Fibroblast of lung (primary cell): ENCODE data around the gene SERBP1. TPM values are rescaled to one million over a fixed set of nuclear protein-coding genes. Genes with fewer than 3 reads are reported as not detected.

Experiments used
- DNase-seq, 2 donors: peaks; one replicate each; pipeline versions ENCODE4 v3.0.0 to v3.0.0-alpha.2; 2010; ENCODE audit warnings: low read depth in 2 of 2
- H2AFZ ChIP-seq: 2 replicates; pipeline ENCODE4 v1.5.1; 2012; ENCODE audit warnings: low read length, control low read depth, inconsistent platforms
- H3K27ac ChIP-seq: 2 replicates; pipeline ENCODE4 v1.5.1; 2011; ENCODE audit warnings: low read length, control low read depth; ENCODE audit not compliant: insufficient read depth
- H3K27me3 ChIP-seq: 2 replicates; pipeline ENCODE4 v1.5.1; 2011; ENCODE audit warnings: mild to moderate bottlenecking, low read length; ENCODE audit not compliant: control insufficient read depth, insufficient read depth
- H3K36me3 ChIP-seq: 2 replicates; pipeline ENCODE4 v1.5.1; 2011; ENCODE audit warnings: low read length; ENCODE audit not compliant: control insufficient read depth, insufficient read depth
- H3K4me1 ChIP-seq: 2 replicates; pipeline ENCODE4 v1.5.1; 2011; ENCODE audit warnings: low read length; ENCODE audit not compliant: control insufficient read depth, insufficient read depth; ENCODE audit errors: extremely low read depth
- H3K4me2 ChIP-seq: 2 replicates; pipeline ENCODE4 v1.5.1; 2011; ENCODE audit warnings: low read length, control low read depth; ENCODE audit not compliant: insufficient read depth; ENCODE audit errors: extremely low read depth
- H3K4me3 ChIP-seq, 4 experiments: fragments of 200-600 bp in 1 of 4; sonication (generic) in 1 of 4; replicated peaks in 1 of 4; 2 replicates each; pipeline ENCODE4 v1.5.1; 2011 to 2016; ENCODE audit warnings: low read length in 4 of 4, low read depth in 3 of 4, mild to moderate bottlenecking in 3 of 4, control low read depth in 2 of 4, inconsistent platforms in 1 of 4, mixed read lengths in 1 of 4; ENCODE audit not compliant: insufficient read depth in 1 of 4; ENCODE audit errors: control extremely low read depth in 1 of 4
- H3K79me2 ChIP-seq: 2 replicates; pipeline ENCODE4 v1.5.1; 2012; ENCODE audit warnings: mild to moderate bottlenecking, low read length, inconsistent platforms; ENCODE audit not compliant: control insufficient read depth, insufficient read depth
- H3K9ac ChIP-seq: 2 replicates; pipeline ENCODE4 v1.5.1; 2011; ENCODE audit warnings: mild to moderate bottlenecking, low read length, control low read depth; ENCODE audit not compliant: insufficient read depth
- H3K9me3 ChIP-seq: 2 replicates; pipeline ENCODE4 v1.5.1; 2012; ENCODE audit warnings: low read depth, low read length; ENCODE audit not compliant: control insufficient read depth, insufficient read depth
- H4K20me1 ChIP-seq: 2 replicates; pipeline ENCODE4 v1.5.1; 2011; ENCODE audit warnings: low read length; ENCODE audit not compliant: control insufficient read depth, insufficient read depth; ENCODE audit errors: extremely low read depth
- EZH2 ChIP-seq: IDR thresholded peaks from 2 replicates; pipeline ENCODE4 v1.5.1; 2012; ENCODE audit warnings: low read length, control low read depth, mild to moderate bottlenecking; ENCODE audit errors: missing control alignments
- polyA plus RNA-seq, 2 donors: library from polyadenylated mRNA; depleted of rRNA in 1 of 2; stranded (reverse) in 1 of 2; unstranded in 1 of 2; fragments of >200 nt; gene quantifications; 2 replicates each; pipeline ENCODE4 v1.2.1, GENCODE V29; 2011 to 2012; ENCODE audit warnings: missing spikeins in 1 of 2
- total RNA-seq: library from RNA; depleted of rRNA; stranded (reverse); fragments of >200 nt; gene quantifications from 2 replicates; pipeline ENCODE4 v1.2.1, GENCODE V29; 2014
- TF ChIP-seq, protein P1 (sequence below), 2 donors: IDR thresholded peaks in 1 of 2; conservative IDR thresholded peaks in 1 of 2; 1 replicate in 1 of 2; 2 replicates in 1 of 2; pipeline ENCODE4 v1.5.1; 2011 to 2012; ENCODE audit warnings: low read length in 2 of 2, control low read depth in 1 of 2, inconsistent platforms in 1 of 2, low read depth in 1 of 2, mild to moderate bottlenecking in 1 of 2

SERBP1 gene
- total and polyA plus RNA-seq, 2 donors (not counting 1 experiment from before 2014, with no cell fraction given), result 128 to 273 TPM

DNA sequence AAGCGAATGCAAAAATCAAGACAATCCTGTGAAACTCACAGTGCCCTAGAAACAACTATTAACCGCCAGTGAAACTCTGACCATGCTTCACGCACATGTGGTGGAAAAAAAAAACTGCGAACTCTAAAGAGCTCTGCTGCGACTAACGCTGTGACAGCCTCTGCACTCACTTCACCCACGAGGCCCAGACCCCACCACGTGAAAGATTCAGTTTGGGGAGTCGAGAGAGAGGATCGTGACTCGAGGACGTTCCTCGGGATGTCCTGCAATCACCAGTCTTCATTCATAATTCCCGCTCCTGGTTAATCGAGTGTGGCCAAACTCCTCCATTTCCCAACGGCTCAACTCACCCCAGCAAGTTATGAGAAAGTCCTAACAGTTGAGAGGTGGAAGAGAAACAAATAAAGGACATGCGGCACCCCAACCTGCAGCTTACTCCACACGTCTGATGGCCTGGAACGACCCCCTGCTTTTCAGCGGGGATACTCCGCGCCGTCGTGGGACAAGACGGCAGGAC lies 1.1 kb downstream of the SERBP1 start:
- Histone ChIP-seq H4K20me1 (peaks cover 22% of the 10 kb centered on the region), H3K4me3 (peak overlapping the region; percentile 81 to 97 (median 86)), H3K79me2 (peaks cover 60% of the 10 kb centered on the region), H3K9ac (peak overlapping the region; percentile 84), H3K27ac (peak overlapping the region; percentile 88), H3K4me1 (peaks cover 7% of the 10 kb centered on the region), H3K27me3 (no peaks in the 10 kb centered on the region), H3K36me3 (peaks cover 12% of the 10 kb centered on the region), H3K9me3 (no peaks in the 10 kb centered on the region), H2AFZ (no peak overlapping the region), H3K4me2 (peak overlapping the region; percentile 86)
- TF ChIP-seq, protein P1, sequence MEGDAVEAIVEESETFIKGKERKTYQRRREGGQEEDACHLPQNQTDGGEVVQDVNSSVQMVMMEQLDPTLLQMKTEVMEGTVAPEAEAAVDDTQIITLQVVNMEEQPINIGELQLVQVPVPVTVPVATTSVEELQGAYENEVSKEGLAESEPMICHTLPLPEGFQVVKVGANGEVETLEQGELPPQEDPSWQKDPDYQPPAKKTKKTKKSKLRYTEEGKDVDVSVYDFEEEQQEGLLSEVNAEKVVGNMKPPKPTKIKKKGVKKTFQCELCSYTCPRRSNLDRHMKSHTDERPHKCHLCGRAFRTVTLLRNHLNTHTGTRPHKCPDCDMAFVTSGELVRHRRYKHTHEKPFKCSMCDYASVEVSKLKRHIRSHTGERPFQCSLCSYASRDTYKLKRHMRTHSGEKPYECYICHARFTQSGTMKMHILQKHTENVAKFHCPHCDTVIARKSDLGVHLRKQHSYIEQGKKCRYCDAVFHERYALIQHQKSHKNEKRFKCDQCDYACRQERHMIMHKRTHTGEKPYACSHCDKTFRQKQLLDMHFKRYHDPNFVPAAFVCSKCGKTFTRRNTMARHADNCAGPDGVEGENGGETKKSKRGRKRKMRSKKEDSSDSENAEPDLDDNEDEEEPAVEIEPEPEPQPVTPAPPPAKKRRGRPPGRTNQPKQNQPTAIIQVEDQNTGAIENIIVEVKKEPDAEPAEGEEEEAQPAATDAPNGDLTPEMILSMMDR (conservative IDR thresholded peaks at IDR 0.05 in 1 of 2, IDR thresholded peaks at IDR 0.05 in 1 of 2; ENCODE audit: low read depth in 1 of 2, low read length in 2 of 2), result no peak
- no peak for TF ChIP-seq EZH2
- DNase-seq, result peak; percentile 18 to 21

DNA sequence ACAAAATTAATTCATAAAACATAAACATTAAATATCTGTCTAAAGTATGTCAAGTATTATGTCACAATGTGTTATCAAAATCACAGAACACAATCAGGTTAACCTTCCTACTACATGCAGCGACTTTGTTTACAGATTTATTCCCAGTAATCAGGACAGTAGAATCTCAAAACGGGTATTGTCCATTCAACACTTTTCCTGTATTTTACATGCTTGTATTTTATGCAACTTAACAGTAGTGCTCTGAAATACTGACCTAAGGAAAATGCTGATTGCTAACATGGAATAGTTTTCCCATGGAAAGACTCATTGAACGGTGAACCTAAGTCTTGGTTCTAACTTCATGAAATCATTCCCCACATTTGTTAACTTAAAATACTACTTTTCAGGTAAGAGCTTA lies 2.3 kb downstream of the SERBP1 start:
- Histone ChIP-seq H3K27me3 (no peaks in the 10 kb centered on the region), H3K4me3 (peak overlapping the region; percentile 81 to 97 (median 86)), H3K9me3 (no peaks in the 10 kb centered on the region), H3K36me3 (peaks cover 15% of the 10 kb centered on the region), H3K27ac (no peak overlapping the region), H3K79me2 (peaks cover 71% of the 10 kb centered on the region), H3K4me2 (peak overlapping the region; percentile 86), H3K4me1 (peaks cover 7% of the 10 kb centered on the region), H3K9ac (no peak overlapping the region), H4K20me1 (peaks cover 22% of the 10 kb centered on the region), H2AFZ (no peak overlapping the region)
- TF ChIP-seq, protein P1 (conservative IDR thresholded peaks at IDR 0.05 in 1 of 2, IDR thresholded peaks at IDR 0.05 in 1 of 2; ENCODE audit: low read depth in 1 of 2, low read length in 2 of 2), result no peak
- TF ChIP-seq EZH2, result no peak
- DNase-seq, result no peak

DNA sequence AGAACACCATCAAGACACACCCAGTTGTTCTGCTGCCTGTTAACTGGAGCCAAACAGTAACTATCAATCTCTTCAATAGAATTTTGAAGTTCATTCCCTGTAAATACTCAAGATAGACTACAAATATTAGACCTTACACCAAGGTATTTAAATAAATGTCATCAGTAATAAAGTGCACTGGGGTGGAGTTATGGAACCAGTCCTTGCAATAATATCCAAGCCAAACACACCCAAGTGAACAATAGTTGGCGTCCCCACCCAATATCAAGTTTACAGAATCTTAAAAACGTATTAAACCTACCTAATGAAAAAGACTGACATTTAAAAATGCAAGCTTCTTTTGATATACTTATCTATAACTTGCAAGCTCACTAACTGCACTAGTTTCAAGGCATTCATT lies 2.7 kb downstream of the SERBP1 start:
- no peak for DNase-seq
- H3K9ac ChIP-seq, result no peak overlapping the region
- no peak overlapping the region for H2AFZ ChIP-seq
- H4K20me1 ChIP-seq, result peaks cover 22% of the 10 kb centered on the region
- H3K4me1 ChIP-seq, result peaks cover 7% of the 10 kb centered on the region
- TF ChIP-seq, protein P1 (conservative IDR thresholded peaks at IDR 0.05 in 1 of 2, IDR thresholded peaks at IDR 0.05 in 1 of 2; ENCODE audit: low read depth in 1 of 2, low read length in 2 of 2), result no peak
- no peak for TF ChIP-seq EZH2
- peaks cover 75% of the 10 kb centered on the region for H3K79me2 ChIP-seq
- no peaks in the 10 kb centered on the region for H3K9me3 ChIP-seq
- H3K27ac ChIP-seq, result no peak overlapping the region
- H3K36me3 ChIP-seq, result peaks cover 15% of the 10 kb centered on the region
- peak overlapping the region; percentile 86 for H3K4me2 ChIP-seq
- H3K27me3 ChIP-seq, result no peaks in the 10 kb centered on the region
- peak overlapping the region; percentile 81 to 97 (median 86) for H3K4me3 ChIP-seq
